ENCODE data around the gene MYOZ3.

Gene MYOZ3

GRCh38 chr5:150627731-150628545 lies 33.1 kb upstream of the MYOZ3 start:
- TF ChIP-seq CTCF (IDR thresholded peaks at IDR 0.05) (no peak), ZFX (IDR thresholded peaks at IDR 0.05; ENCODE audit: borderline replicate concordance) (no peak)

DNA sequence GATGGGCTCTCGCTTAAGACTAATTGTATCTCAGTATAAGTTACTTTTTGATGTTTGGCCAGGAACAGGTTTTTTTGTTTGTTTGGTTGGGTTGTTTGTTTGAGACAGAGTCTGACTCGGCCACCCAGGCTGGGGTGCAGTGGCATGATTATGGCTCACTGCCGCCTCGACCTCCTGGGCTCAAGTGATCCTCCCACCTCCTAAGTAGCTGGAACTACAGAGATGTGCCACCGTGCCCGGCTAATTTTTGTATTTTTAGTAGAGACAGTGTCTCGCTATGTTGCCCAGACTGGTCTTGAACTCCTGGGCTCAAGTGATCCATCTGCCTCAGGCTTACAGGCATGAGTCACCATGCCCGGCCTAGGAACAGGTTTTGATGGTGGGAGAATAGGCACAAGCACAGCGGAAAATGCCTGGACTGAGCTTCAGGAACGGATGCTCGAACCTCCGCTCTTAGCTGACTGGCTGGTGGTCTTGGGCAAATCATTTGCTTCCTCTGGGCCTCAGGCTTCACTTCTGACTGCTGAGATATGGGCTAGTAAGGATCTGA lies 32.0 kb upstream of the MYOZ3 start:
- no peak for TF ChIP-seq ZFX (IDR thresholded peaks at IDR 0.05; ENCODE audit: borderline replicate concordance)
- TF ChIP-seq CTCF (IDR thresholded peaks at IDR 0.05): no peak
- no peak overlapping the region for H3K27ac ChIP-seq

More at GRCh38 chr5:150627731-150628545, 33.1 kb upstream of the MYOZ3 start:
- no peak overlapping the region for H3K27ac ChIP-seq

DNA sequence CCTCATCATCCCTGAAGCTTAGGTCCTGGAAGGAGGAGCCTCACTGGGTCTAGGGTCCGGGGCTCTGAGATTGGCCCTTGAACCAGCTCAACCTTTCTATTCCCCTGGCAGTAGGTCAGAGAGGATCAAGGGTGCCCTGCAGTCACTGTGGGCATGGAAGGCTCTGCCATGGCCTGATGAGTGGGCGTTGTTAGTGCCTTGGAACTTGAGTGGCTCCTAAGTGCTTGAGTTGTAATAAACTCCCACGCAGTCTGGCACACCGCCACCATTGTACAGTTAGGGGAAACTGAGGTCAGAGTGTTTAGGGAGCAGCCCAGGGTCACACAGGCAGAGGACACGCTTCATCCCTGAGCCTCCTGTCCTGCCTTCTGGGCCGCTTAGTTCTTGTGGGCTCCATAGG lies 31.0 kb upstream of the MYOZ3 start:
- H3K27ac ChIP-seq: no peak overlapping the region

GRCh38 chr5:150630461-150631325 lies 30.4 kb upstream of the MYOZ3 start:
- H3K27ac ChIP-seq: no peak overlapping the region
- TF ChIP-seq CTCF (IDR thresholded peaks at IDR 0.05) (no peak), ZFX (IDR thresholded peaks at IDR 0.05; ENCODE audit: borderline replicate concordance) (no peak)

More for the DNA sequence above, 31.0 kb upstream of the MYOZ3 start:
- TF ChIP-seq ZFX (IDR thresholded peaks at IDR 0.05; ENCODE audit: borderline replicate concordance) (no peak), CTCF (IDR thresholded peaks at IDR 0.05) (no peak)

DNA sequence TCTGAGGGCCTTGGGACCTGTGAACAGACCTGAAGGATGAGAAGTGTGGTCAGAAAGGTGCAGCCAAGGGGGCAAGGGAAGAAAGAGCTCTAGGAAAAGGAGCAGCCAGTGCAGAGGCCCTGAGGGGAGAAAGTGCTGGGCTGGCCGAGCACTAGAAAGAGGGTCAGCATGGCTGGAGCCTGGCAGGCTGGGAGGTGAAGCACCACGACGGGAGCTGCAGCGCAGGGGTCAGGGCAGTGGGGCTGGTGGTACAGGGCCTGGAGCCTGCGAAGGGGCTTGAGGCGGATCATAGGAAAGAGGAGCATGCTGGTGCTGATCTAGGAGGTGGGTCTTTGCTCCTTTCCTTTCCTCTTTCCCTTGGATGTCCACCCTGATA lies 29.7 kb upstream of the MYOZ3 start:
- TF ChIP-seq ZFX (IDR thresholded peaks at IDR 0.05; ENCODE audit: borderline replicate concordance): no peak
- TF ChIP-seq CTCF (IDR thresholded peaks at IDR 0.05): no peak
- no peak overlapping the region for H3K27ac ChIP-seq

DNA sequence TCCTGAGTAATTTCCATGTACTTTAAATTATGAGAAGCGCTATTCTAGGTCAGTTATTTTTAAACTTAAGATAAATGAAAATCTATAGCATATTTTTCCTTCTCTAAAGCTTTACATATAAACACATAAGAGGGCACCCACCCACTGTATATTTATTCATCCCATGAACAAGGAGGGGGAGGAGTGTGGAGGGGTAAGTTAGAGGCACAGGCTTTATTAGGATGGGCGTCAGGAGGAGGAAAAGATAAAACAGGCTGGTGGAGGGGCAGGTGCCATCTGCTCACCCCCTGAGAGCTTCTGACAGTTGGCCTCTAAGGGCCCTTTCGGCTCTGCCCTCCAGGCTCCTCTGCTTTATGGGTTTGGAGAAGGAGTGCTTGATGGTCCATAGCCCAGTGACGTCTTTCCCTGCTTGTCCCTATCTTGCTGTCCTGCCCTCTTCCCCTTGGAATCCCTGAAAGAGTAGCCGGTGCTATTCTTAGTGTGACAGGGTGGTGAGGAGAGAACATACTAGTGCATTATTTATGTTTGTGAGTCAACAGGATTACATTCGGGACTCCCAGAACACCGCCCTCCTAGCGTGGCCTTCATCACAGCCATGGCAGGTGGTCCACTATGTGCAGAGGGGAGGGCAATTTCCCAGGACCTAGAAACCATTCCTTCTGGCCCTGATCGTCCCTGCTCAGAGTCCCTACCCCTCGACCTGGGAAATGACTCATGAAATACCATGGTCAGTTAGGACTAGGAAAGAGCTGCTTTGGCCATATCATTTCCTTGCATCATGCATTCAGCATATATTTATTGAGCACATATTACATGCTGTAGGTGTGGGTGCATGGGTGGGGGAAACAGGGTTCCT lies 28.5 kb upstream of the MYOZ3 start:
- no peak for TF ChIP-seq CTCF (IDR thresholded peaks at IDR 0.05)
- TF ChIP-seq ZFX (IDR thresholded peaks at IDR 0.05; ENCODE audit: borderline replicate concordance): no peak
- H3K27ac ChIP-seq: no peak overlapping the region

Data from 22Rv1 (cell line).